DOHH2 (cell line): ENCODE data around the gene AGAP3.

ENCODE experiments used
- H3F3A ChIP-seq: fragments of 200-600 bp; sonication (generic), shearing (Covaris generic); 2 replicates; pipeline ENCODE4 v1.6.0; 2016; ENCODE audit warnings: antibody characterized with exemption, mild to moderate bottlenecking; ENCODE audit not compliant: control insufficient read depth, insufficient read depth
- H3K27ac ChIP-seq: fragments of 200-600 bp; sonication (generic); 2 replicates; pipeline ENCODE4 v1.5.1; 2014; ENCODE audit warnings: low read depth, mild to moderate bottlenecking, low read length, moderate library complexity
- H3K27me3 ChIP-seq: fragments of 200-600 bp; sonication (generic); 2 replicates; pipeline ENCODE4 v1.6.1; 2014; ENCODE audit warnings: mild to moderate bottlenecking, low read length, mixed read lengths; ENCODE audit not compliant: control insufficient read depth
- H3K36me3 ChIP-seq: fragments of 200-600 bp; sonication (generic); 2 replicates; pipeline ENCODE4 v1.6.1; 2014; ENCODE audit warnings: mild to moderate bottlenecking, low read length, moderate library complexity, mixed read lengths; ENCODE audit not compliant: control insufficient read depth
- H3K4me1 ChIP-seq: fragments of 200-600 bp; sonication (generic); 2 replicates; pipeline ENCODE4 v1.6.1; 2014; ENCODE audit warnings: mild to moderate bottlenecking, low read length, mixed read lengths; ENCODE audit not compliant: control insufficient read depth
- H3K4me2 ChIP-seq: fragments of 200-600 bp; sonication (generic); 2 replicates; pipeline ENCODE4 v1.6.0; 2014; ENCODE audit warnings: mild to moderate bottlenecking, low read length, moderate library complexity
- H3K4me3 ChIP-seq: fragments of 200-600 bp; sonication (generic); 2 replicates; pipeline ENCODE4 v1.5.1; 2014; ENCODE audit warnings: mild to moderate bottlenecking, low read length, mixed read lengths
- H3K79me2 ChIP-seq: fragments of 200-600 bp; sonication (generic); 2 replicates; pipeline ENCODE4 v1.6.1; 2014; ENCODE audit warnings: mild to moderate bottlenecking, low read length, mixed read lengths; ENCODE audit not compliant: control insufficient read depth
- H3K9me2 ChIP-seq: fragments of 200-600 bp; sonication (generic); replicated peaks from 2 replicates; pipeline ENCODE4 v1.6.1; 2014; ENCODE audit warnings: mild to moderate bottlenecking, low read length, mixed read lengths; ENCODE audit not compliant: control insufficient read depth
- H3K9me3 ChIP-seq: fragments of 200-600 bp; sonication (generic); 2 replicates; pipeline ENCODE4 v1.6.1; 2014; ENCODE audit warnings: antibody characterized with exemption, low read length, mixed read lengths; ENCODE audit not compliant: control insufficient read depth, insufficient read depth
- H4K20me1 ChIP-seq: fragments of 200-600 bp; sonication (generic); 2 replicates; pipeline ENCODE4 v1.6.0; 2014; ENCODE audit warnings: low read depth, mild to moderate bottlenecking, antibody characterized with exemption, low read length, moderate library complexity; ENCODE audit not compliant: control insufficient read depth, insufficient read depth
- EZH2phosphoT487 ChIP-seq: fragments of 200-600 bp; sonication (generic); IDR thresholded peaks from 2 replicates; pipeline ENCODE4 v1.6.1; 2017; ENCODE audit warnings: borderline replicate concordance, mild to moderate bottlenecking, antibody characterized with exemption, low read length, moderate library complexity, mixed read lengths
- TF ChIP-seq, protein P1 (sequence below): fragments of 200-600 bp; sonication (generic); IDR thresholded peaks from one replicate; pipeline ENCODE4 v1.5.1; 2014; ENCODE audit warnings: antibody characterized with exemption, mild to moderate bottlenecking, low read depth, low read length; ENCODE audit not compliant: poor library complexity, severe bottlenecking

Gene AGAP3

GRCh38 chr7:151172273-151173141, 86.2 kb downstream of the AGAP3 start:
- Histone ChIP-seq H3K27me3 (peaks cover 24% of the 10 kb centered on the region), H3K36me3 (no peaks in the 10 kb centered on the region), H3K4me3 (no peak overlapping the region), H3F3A (no peaks in the 10 kb centered on the region), H3K4me1 (no peaks in the 10 kb centered on the region), H3K9me2 (no peaks in the 10 kb centered on the region), H3K27ac (no peak overlapping the region), H3K79me2 (no peaks in the 10 kb centered on the region), H3K9me3 (no peaks in the 10 kb centered on the region), H4K20me1 (no peaks in the 10 kb centered on the region), H3K4me2 (no peak overlapping the region)
- TF ChIP-seq, protein P1, sequence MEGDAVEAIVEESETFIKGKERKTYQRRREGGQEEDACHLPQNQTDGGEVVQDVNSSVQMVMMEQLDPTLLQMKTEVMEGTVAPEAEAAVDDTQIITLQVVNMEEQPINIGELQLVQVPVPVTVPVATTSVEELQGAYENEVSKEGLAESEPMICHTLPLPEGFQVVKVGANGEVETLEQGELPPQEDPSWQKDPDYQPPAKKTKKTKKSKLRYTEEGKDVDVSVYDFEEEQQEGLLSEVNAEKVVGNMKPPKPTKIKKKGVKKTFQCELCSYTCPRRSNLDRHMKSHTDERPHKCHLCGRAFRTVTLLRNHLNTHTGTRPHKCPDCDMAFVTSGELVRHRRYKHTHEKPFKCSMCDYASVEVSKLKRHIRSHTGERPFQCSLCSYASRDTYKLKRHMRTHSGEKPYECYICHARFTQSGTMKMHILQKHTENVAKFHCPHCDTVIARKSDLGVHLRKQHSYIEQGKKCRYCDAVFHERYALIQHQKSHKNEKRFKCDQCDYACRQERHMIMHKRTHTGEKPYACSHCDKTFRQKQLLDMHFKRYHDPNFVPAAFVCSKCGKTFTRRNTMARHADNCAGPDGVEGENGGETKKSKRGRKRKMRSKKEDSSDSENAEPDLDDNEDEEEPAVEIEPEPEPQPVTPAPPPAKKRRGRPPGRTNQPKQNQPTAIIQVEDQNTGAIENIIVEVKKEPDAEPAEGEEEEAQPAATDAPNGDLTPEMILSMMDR, result peak; percentile 100
- TF ChIP-seq EZH2phosphoT487, result no peak

DNA sequence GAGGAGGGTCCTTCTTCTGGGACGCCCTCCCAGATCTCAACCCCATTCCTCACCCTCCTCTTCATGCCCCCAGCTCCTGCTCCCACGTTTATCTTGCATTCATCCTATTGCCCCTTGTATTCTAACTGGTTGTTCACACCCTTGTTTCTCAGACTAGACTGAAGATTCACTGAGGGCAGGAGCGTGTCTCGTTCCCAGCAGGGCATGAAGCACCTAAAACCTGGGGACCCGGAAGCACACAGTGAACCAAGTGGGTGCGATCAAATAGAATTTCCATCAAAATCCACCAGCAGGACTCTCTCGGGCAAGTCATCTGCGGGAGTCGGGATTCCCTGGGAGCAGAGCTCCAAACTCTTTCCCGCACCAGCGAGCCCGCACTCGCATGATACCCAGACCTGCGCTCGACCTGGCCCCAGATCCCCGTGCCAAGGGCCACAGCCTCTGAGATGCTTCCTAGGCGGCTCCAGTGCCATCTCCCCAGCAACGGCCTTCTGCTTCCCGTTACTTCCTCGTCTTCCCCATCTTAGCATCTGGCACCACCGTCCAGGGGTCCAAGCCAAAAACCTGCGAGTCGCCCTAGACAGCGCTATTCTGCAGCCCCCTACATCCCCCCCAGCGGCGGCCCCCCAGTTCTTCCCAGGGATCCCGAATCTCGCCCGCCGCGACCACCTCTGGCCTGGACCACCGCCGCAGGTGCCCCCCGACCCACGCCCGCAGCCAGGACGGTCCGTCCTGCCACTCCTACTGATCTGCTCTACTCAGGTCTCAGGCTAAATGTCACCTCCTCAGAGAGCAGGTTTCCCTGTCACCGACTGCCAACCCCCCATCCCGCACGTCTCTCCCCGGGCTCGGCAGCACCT, 87.3 kb downstream of the AGAP3 start:
- Histone ChIP-seq H3K4me2 (no peak overlapping the region), H3K79me2 (no peaks in the 10 kb centered on the region), H4K20me1 (no peaks in the 10 kb centered on the region), H3K4me1 (no peaks in the 10 kb centered on the region), H3F3A (no peaks in the 10 kb centered on the region), H3K9me3 (no peaks in the 10 kb centered on the region), H3K27me3 (peaks cover 19% of the 10 kb centered on the region), H3K27ac (no peak overlapping the region), H3K36me3 (no peaks in the 10 kb centered on the region), H3K9me2 (no peaks in the 10 kb centered on the region), H3K4me3 (no peak overlapping the region)
- TF ChIP-seq, protein P1, result no peak
- no peak for TF ChIP-seq EZH2phosphoT487

DNA sequence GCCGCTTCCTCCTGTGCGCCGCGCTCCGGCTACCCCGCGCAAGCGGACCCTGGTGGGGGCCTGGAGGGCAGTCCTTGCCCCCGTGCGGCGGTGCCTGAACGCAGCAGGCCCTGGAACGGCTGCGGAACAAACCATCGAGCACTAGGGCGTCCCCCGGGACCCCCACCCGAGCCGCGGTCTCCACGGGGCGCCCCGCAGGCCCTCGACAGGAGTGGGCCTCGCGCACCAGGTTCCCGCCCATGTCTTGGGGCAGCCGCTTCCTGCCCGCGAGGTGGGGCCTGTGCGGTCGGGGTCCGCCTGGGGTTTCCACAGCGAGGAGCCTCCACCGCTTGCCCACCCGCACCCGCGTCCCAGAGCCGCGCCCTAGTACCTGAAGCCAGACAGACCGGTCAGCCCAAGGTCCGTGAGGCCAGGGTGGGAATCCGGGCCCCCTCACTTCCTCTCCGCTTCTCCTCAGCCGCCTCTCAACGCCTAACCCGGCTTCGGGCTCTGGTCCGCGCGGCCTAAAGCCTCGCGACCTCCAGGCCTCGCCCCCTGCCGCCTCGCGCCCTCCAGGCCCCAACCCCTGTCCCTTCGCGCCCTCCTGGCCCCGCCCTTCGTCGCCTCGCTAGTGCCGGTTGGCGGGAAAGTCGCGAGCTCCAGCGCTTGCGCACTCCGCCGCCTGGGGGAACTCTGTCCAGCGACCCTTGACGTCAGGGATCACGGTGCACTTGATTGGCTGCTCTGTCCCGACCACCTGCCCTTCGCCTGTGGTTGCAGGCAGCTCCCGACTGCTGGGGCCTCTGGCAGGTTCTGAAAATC, 88.2 kb downstream of the AGAP3 start:
- H3K4me3 ChIP-seq, result no peak overlapping the region
- TF ChIP-seq, protein P1, result no peak
- TF ChIP-seq EZH2phosphoT487, result no peak
- no peaks in the 10 kb centered on the region for H3F3A ChIP-seq
- no peaks in the 10 kb centered on the region for H3K9me2 ChIP-seq
- no peaks in the 10 kb centered on the region for H3K4me1 ChIP-seq
- no peaks in the 10 kb centered on the region for H3K79me2 ChIP-seq
- H3K36me3 ChIP-seq, result no peaks in the 10 kb centered on the region
- H3K4me2 ChIP-seq, result no peak overlapping the region
- peaks cover 11% of the 10 kb centered on the region for H3K27me3 ChIP-seq
- H4K20me1 ChIP-seq, result no peaks in the 10 kb centered on the region
- H3K27ac ChIP-seq, result no peak overlapping the region
- no peaks in the 10 kb centered on the region for H3K9me3 ChIP-seq
